HepG2 (cell line): ENCODE results near the gene CHI3L1. TPM values are rescaled to one million over a fixed set of nuclear protein-coding genes. Genes with fewer than 3 reads are reported as not detected.

Experiments
- ATAC-seq: fragments of 200-7000 bp; cut with Tn5 transposase; 3 replicates; pipeline ENCODE4 v1.9.1; 2020; ENCODE audit warnings: mild to moderate bottlenecking, moderate library complexity
- BruUV-seq: library from RNA; stranded (reverse); fragments of 400-500 nt; replicated peaks from 2 replicates; lab custom pipeline; 2021; lab: Mats Ljungman, UMichigan
- CTCF ChIA-PET: fragments of 300-600 bp; formaldehyde crosslinking; extraction: SDS; loops from one replicate; lab custom pipeline; 2021; ENCODE audit warnings: low total read pairs, inconsistent platforms, low intra/inter-chr PET ratio; lab: Yijun Ruan, JAX
- POLR2A ChIA-PET: fragments of 350-600 bp; sonication (Branson Sonifier 250); formaldehyde crosslinking; loops from one replicate; lab custom pipeline; 2020; ENCODE audit warnings: antibody characterized with exemption, inconsistent platforms; lab: Yijun Ruan, JAX
- DNase-seq: peaks from one replicate; pipeline ENCODE4 v3.0.0-alpha.2; 2015; ENCODE audit warnings: low spot score
- FAIRE-seq: peaks from 3 replicates; lab custom pipeline; 2011; peaks lifted over from hg19 to GRCh38; lab: Jason Lieb, UNC
- H2AFZ ChIP-seq: one replicate; pipeline ENCODE4 v1.6.1; 2011; ENCODE audit warnings: low read length, inconsistent platforms
- H3K27ac ChIP-seq: fragments of 300-600 bp; 3 replicates; pipeline ENCODE4 v1.8.0; 2011; ENCODE audit warnings: mixed run types, mild to moderate bottlenecking, mixed read lengths, low read length, inconsistent platforms; ENCODE audit not compliant: insufficient read depth; ENCODE audit errors: extremely low read length
- H3K27me3 ChIP-seq, 2 experiments: fragments of 200-600 bp in 1 of 2; 2 replicates in 1 of 2; 3 replicates in 1 of 2; pipeline versions ENCODE4 v1.6.0 to v1.8.0; 2011; ENCODE audit warnings: low read length in 2 of 2, mild to moderate bottlenecking in 2 of 2, moderate library complexity in 2 of 2, inconsistent platforms in 1 of 2; ENCODE audit not compliant: insufficient read depth in 2 of 2, control insufficient read depth in 1 of 2
- H3K36me3 ChIP-seq, 2 experiments: fragments of 200-600 bp in 1 of 2; replicated peaks in 1 of 2; 2 replicates in 1 of 2; 3 replicates in 1 of 2; pipeline versions ENCODE4 v1.5.1 to v1.8.0; 2011; ENCODE audit warnings: low read length in 2 of 2, inconsistent platforms in 1 of 2; ENCODE audit not compliant: insufficient read depth in 2 of 2, control insufficient read depth in 1 of 2
- H3K4me1 ChIP-seq: 2 replicates; pipeline ENCODE4 v1.5.1; 2012; ENCODE audit warnings: low read length, inconsistent platforms; ENCODE audit not compliant: insufficient read depth
- H3K4me2 ChIP-seq: 2 replicates; pipeline ENCODE4 v1.6.0; 2011; ENCODE audit warnings: low read depth, low read length, inconsistent platforms
- H3K4me3 ChIP-seq, 3 experiments: fragments of 200-600 bp in 1 of 3; sonication (generic), shearing (Covaris generic) in 1 of 3; replicated peaks in 1 of 3; 2 replicates each; pipeline ENCODE4 v1.5.1; 2011 to 2016; ENCODE audit warnings: low read length in 3 of 3, inconsistent platforms in 2 of 3, low read depth in 2 of 3, mild to moderate bottlenecking in 2 of 3, control low read depth in 1 of 3, mixed read lengths in 1 of 3; ENCODE audit not compliant: insufficient read depth in 1 of 3
- H3K79me2 ChIP-seq: one replicate; pipeline ENCODE4 v1.6.1; 2011; ENCODE audit warnings: low read length, inconsistent platforms; ENCODE audit not compliant: insufficient read depth
- H3K9ac ChIP-seq: 2 replicates; pipeline ENCODE4 v1.6.0; 2011; ENCODE audit warnings: mild to moderate bottlenecking, low read depth, low read length, inconsistent platforms; ENCODE audit not compliant: insufficient read depth
- H3K9me3 ChIP-seq: 2 replicates; pipeline ENCODE4 v1.5.1; 2012; ENCODE audit warnings: mild to moderate bottlenecking, low read length
- H4K20me1 ChIP-seq: 2 replicates; pipeline ENCODE4 v1.6.0; 2011; ENCODE audit warnings: inconsistent platforms, mild to moderate bottlenecking, low read length, moderate library complexity; ENCODE audit not compliant: insufficient read depth
- ARID2 ChIP-seq: sonication (generic); formaldehyde crosslinking; IDR thresholded peaks from 2 replicates; pipeline ENCODE4 v1.8.1; 2022; ENCODE audit warnings: mild to moderate bottlenecking, missing genetic modification reagents, borderline replicate concordance
- BRD4 ChIP-seq: sonication (generic); formaldehyde crosslinking; IDR thresholded peaks from 2 replicates; pipeline ENCODE4 v1.4.0; 2020; ENCODE audit warnings: missing genetic modification reagents
- FOXO1 ChIP-seq: sonication (generic); formaldehyde crosslinking; IDR thresholded peaks from 2 replicates; pipeline ENCODE4 v1.4.0; 2020; ENCODE audit warnings: missing genetic modification reagents
- HHEX ChIP-seq: IDR thresholded peaks from 2 replicates; pipeline ENCODE4 v1.6.1; 2016; ENCODE audit warnings: control low read depth
- KDM5A ChIP-seq: fragments of 200-600 bp; sonication (generic); IDR thresholded peaks from 2 replicates; pipeline ENCODE4 v1.7.0; 2018; ENCODE audit warnings: antibody characterized with exemption, mild to moderate bottlenecking, low read length, borderline replicate concordance
- MXD1 ChIP-seq: sonication (generic); formaldehyde crosslinking; IDR thresholded peaks from 2 replicates; pipeline ENCODE4 v1.4.0; 2020; ENCODE audit warnings: mild to moderate bottlenecking, missing genetic modification reagents
- PPARG ChIP-seq: conservative IDR thresholded peaks from 2 replicates; pipeline ENCODE4 v1.6.1; 2016; ENCODE audit warnings: missing biosample characterization, missing genetic modification reagents
- REXO4 ChIP-seq: sonication (generic); formaldehyde crosslinking; IDR thresholded peaks from 2 replicates; pipeline ENCODE4 v1.8.0; 2022; ENCODE audit warnings: missing genetic modification reagents, mild to moderate bottlenecking, borderline replicate concordance
- RNF219 ChIP-seq: sonication (generic); formaldehyde crosslinking; IDR thresholded peaks from 2 replicates; pipeline ENCODE4 v1.5.0; 2020; ENCODE audit warnings: mild to moderate bottlenecking, missing genetic modification reagents
- SUZ12 ChIP-seq: fragments of 150-350 bp; IDR thresholded peaks from 2 replicates; pipeline ENCODE4 v1.6.1; 2014; ENCODE audit warnings: low read depth, low read length
- TAF15 ChIP-seq: fragments of 200-400 bp; formaldehyde crosslinking; IDR thresholded peaks from one replicate; pipeline ENCODE4 v1.6.1; 2018; ENCODE audit warnings: mild to moderate bottlenecking, low read depth, low read length; ENCODE audit not compliant: poor library complexity, severe bottlenecking
- ZKSCAN1 ChIP-seq: fragments of 150-350 bp; IDR thresholded peaks from 2 replicates; pipeline ENCODE4 v1.6.1; 2014; ENCODE audit warnings: low read length
- ZMYM2 ChIP-seq: sonication (generic); formaldehyde crosslinking; IDR thresholded peaks from 2 replicates; pipeline ENCODE4 v1.8.0; 2022; ENCODE audit warnings: mild to moderate bottlenecking, missing genetic modification reagents
- ZNF460 ChIP-seq: sonication (generic); formaldehyde crosslinking; IDR thresholded peaks from 2 replicates; pipeline ENCODE4 v1.5.1; 2020; ENCODE audit warnings: missing genetic modification reagents, mild to moderate bottlenecking, borderline replicate concordance
- ZNF569 ChIP-seq: sonication (generic); formaldehyde crosslinking; IDR thresholded peaks from 2 replicates; pipeline ENCODE4 v1.5.0; 2020; ENCODE audit warnings: mild to moderate bottlenecking, missing genetic modification reagents, moderate library complexity, borderline replicate concordance
- ZNF746 ChIP-seq: sonication (generic); formaldehyde crosslinking; IDR thresholded peaks from 2 replicates; pipeline ENCODE4 v1.8.0; 2022; ENCODE audit warnings: mild to moderate bottlenecking, missing genetic modification reagents
- ZNF761 ChIP-seq: sonication (generic); formaldehyde crosslinking; conservative IDR thresholded peaks from 2 replicates; pipeline ENCODE4 v1.4.0; 2020; ENCODE audit warnings: mild to moderate bottlenecking, missing genetic modification reagents
- WGBS: methylation state at CpG from one replicate; pipeline ENCODE4 v1.1.6; 2017; ENCODE audit warnings: low lambda C conversion rate; 5-methylcytosine and 5-hydroxymethylcytosine counted together
- in situ Hi-C: cut with HindIII; loops from 2 replicates; pipeline ENCODE4 v1.10.0; 2017; ENCODE audit warnings: low pct_unique_long_range_greater_than_20kb; ENCODE audit not compliant: extremely low pct_ligation_motif_present
- intact Hi-C: fragments of 100-400 bp; cut with micrococcal nuclease; formaldehyde crosslinking; loops from one replicate; pipeline ENCODE4 v1.10.0; 2022; ENCODE audit not compliant: unreplicated experiment
- polyA plus RNA-seq, 8 experiments: library from polyadenylated mRNA; depleted of rRNA in 3 of 8; stranded (reverse) in 7 of 8; unstranded in 1 of 8; fragments of >200 nt; fragmentation: Illumina TruSeq in 4 of 8; extraction: Trizol in 4 of 8; gene quantifications; 2 replicates each; pipeline versions ENCODE4 v1.2.1 to v1.2.3, GENCODE V29; 2011 to 2016; ENCODE audit warnings: low read depth in 4 of 8, missing spikeins in 1 of 8, mixed read lengths in 1 of 8; ENCODE audit not compliant: insufficient read depth in 1 of 8
- total RNA-seq, 5 experiments: library from RNA; depleted of rRNA; stranded (reverse); fragments of >200 nt; fragmentation: Illumina TruSeq; extraction: Trizol; gene quantifications; 2 replicates each; pipeline ENCODE4 v1.2.3, GENCODE V29; 2016; ENCODE audit warnings: low read depth in 1 of 5

Gene CHI3L1
- total and polyA plus RNA-seq, 2 of the 13 experiments (the other 11 are each of a cell fraction or from before 2014, with no cell fraction given): 0.09 to 0.13 TPM

- DNase-seq (no peak), FAIRE-seq (no peak), ATAC-seq (no peak)
- H3K79me2 ChIP-seq: no peaks in the 10 kb centered on the region
- H3K9ac ChIP-seq: no peak overlapping the region
- ChIA-PET POLR2A (no interaction called here), CTCF (no interaction called here)
- BruUV-seq: no TSS peak
- H4K20me1 ChIP-seq: no peaks in the 10 kb centered on the region
- H3K36me3 ChIP-seq: no peaks in the 10 kb centered on the region
- intact Hi-C loops: no loop called here
- peaks cover 2 to 12% of the 10 kb centered on the region in 2 experiments; a peak in 4 of 5 replicates for H3K27me3 ChIP-seq
- H3K27ac ChIP-seq: no peak overlapping the region
- H3K9me3 ChIP-seq: no peaks in the 10 kb centered on the region
- 67% methylated on average over 6 of the region's 6 CpGs for WGBS
- TF ChIP-seq ZKSCAN1: 0 out of 2 replicates have a peak, but pooled peaks have one; percentile 40
- no peak for TF ChIP-seq KDM5A
- no peak for TF ChIP-seq ZNF761 (CRISPR knock-in tag)
- H3K4me2 ChIP-seq: no peak overlapping the region
- in situ Hi-C loops: no loop called here
- no peak overlapping the region for H2AFZ ChIP-seq
- 0 out of 2 replicates have a peak, but pooled peaks cover 6% of the 10 kb centered on the region for H3K4me1 ChIP-seq
- H3K4me3 ChIP-seq: no peak overlapping the region
Measured at GRCh38 chr1:203142124-203142523, 44.4 kb downstream of the CHI3L1 start.

GRCh38 chr1:203140743-203141520, 45.6 kb downstream of the CHI3L1 start:
- Histone ChIP-seq H3K9ac (no peak overlapping the region), H4K20me1 (no peaks in the 10 kb centered on the region), H3K27ac (no peak overlapping the region), H2AFZ (no peak overlapping the region), H3K4me1 (0 out of 2 replicates have a peak, but pooled peaks cover 6% of the 10 kb centered on the region), H3K79me2 (no peaks in the 10 kb centered on the region), H3K9me3 (no peaks in the 10 kb centered on the region), H3K36me3 (no peaks in the 10 kb centered on the region), H3K27me3 (peaks cover 1 to 12% of the 10 kb centered on the region in 2 experiments; a peak in 4 of 5 replicates), H3K4me2 (no peak overlapping the region), H3K4me3 (no peak overlapping the region)
- POLR2A ChIA-PET: no interaction called here
- BruUV-seq: no TSS peak
- CTCF ChIA-PET: no interaction called here
- FAIRE-seq (no peak), ATAC-seq (no peak), DNase-seq (no peak)
- 10% methylated on average over 2 of the region's 5 CpGs for WGBS
- intact Hi-C loops (no loop called here), in situ Hi-C loops (no loop called here)
- TF ChIP-seq ZNF460 (CRISPR knock-in tag) (no peak), HHEX (no peak), ZNF569 (CRISPR knock-in tag) (no peak), TAF15 (no peak), PPARG (CRISPR knock-in tag) (no peak), FOXO1 (no peak), REXO4 (CRISPR knock-in tag) (no peak), SUZ12 (no peak), ZMYM2 (no peak), ARID2 (CRISPR knock-in tag) (no peak), ZNF746 (CRISPR knock-in tag) (no peak), MXD1 (CRISPR knock-in tag) (no peak), BRD4 (no peak), RNF219 (no peak)
